Skeletal muscle tissue (tissue), 4 donors: ENCODE measurements around the gene KIAA0319L. TPM values are rescaled to one million over a fixed set of nuclear protein-coding genes. Genes with fewer than 3 reads are reported as not detected.

Experiments used
- H3K27ac ChIP-seq: one replicate; pipeline ENCODE4 v1.7.0; 2013; ENCODE audit warnings: mild to moderate bottlenecking, low read depth, low read length, inconsistent platforms
- H3K27me3 ChIP-seq, 3 donors: one replicate each; pipeline ENCODE4 v1.7.0; 2013; ENCODE audit warnings: low read length in 3 of 3; ENCODE audit not compliant: control insufficient read depth in 3 of 3, insufficient read depth in 3 of 3
- H3K36me3 ChIP-seq, 3 donors: one replicate each; pipeline ENCODE4 v1.7.0; 2013; ENCODE audit warnings: low read length in 3 of 3; ENCODE audit not compliant: control insufficient read depth in 3 of 3, insufficient read depth in 3 of 3
- H3K4me1 ChIP-seq, 3 donors: one replicate each; pipeline ENCODE4 v1.7.0; 2013; ENCODE audit warnings: low read length in 3 of 3, mild to moderate bottlenecking in 3 of 3; ENCODE audit not compliant: control insufficient read depth in 3 of 3, insufficient read depth in 3 of 3
- H3K4me3 ChIP-seq, 3 donors: one replicate each; pipeline ENCODE4 v1.7.0; 2013; ENCODE audit warnings: low read length in 3 of 3
- H3K9ac ChIP-seq, 3 donors: one replicate each; pipeline ENCODE4 v1.7.0; 2013; ENCODE audit warnings: low read length in 3 of 3, mild to moderate bottlenecking in 3 of 3, moderate library complexity in 2 of 3, low read depth in 1 of 3
- H3K9me3 ChIP-seq, 3 donors: one replicate each; pipeline ENCODE4 v1.7.0; 2013; ENCODE audit warnings: low read length in 3 of 3; ENCODE audit not compliant: control insufficient read depth in 3 of 3
- total RNA-seq: library from RNA; depleted of rRNA; stranded (reverse); fragments of >200 nt; gene quantifications from one replicate; pipeline ENCODE4 v1.2.3, GENCODE V29; 2014
- donor health status: Osteomylitis.

KIAA0319L gene
- total RNA-seq, 1 donor from 2014 or later: 18.3 TPM

DNA sequence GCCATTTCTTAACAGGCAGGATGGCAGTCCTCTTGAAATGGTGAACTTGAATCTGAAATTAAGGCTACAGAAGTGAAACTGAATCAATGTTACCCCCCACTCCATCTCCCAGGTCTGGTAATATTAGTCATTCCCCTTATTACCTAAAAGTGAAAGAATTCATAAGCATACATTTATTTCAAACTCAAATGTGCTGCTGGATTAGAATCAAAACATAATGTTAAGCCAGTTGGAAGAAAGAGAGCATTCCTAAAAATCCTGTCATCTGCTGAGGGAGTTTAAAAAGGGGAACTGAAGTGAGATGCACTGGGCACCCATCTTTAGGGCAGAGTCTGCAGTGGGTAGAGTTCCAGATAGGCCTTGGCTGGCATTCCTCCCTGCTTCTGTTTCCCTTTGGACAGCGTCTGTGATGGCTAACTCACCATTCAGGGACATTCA is 17.4 kb downstream of the KIAA0319L start:
- Histone ChIP-seq H3K27ac (peak overlapping the region; percentile 45), H3K9ac (no peak overlapping the region), H3K4me1 (peaks cover 26 to 42% (median 39%) of the 10 kb centered on the region in 3 donors), H3K36me3 (no peaks in the 10 kb centered on the region), H3K4me3 (no peak overlapping the region), H3K9me3 (no peaks in the 10 kb centered on the region), H3K27me3 (no peaks in the 10 kb centered on the region)

- Histone ChIP-seq H3K36me3 (no peaks in the 10 kb centered on the region), H3K27me3 (no peaks in the 10 kb centered on the region), H3K9me3 (no peaks in the 10 kb centered on the region), H3K4me3 (no peak overlapping the region), H3K4me1 (peaks cover 24 to 38% (median 38%) of the 10 kb centered on the region in 3 donors), H3K27ac (peak overlapping the region; percentile 45), H3K9ac (no peak overlapping the region)
Measured at GRCh38 chr1:35539073-35539823, 18.0 kb downstream of the KIAA0319L start.

DNA sequence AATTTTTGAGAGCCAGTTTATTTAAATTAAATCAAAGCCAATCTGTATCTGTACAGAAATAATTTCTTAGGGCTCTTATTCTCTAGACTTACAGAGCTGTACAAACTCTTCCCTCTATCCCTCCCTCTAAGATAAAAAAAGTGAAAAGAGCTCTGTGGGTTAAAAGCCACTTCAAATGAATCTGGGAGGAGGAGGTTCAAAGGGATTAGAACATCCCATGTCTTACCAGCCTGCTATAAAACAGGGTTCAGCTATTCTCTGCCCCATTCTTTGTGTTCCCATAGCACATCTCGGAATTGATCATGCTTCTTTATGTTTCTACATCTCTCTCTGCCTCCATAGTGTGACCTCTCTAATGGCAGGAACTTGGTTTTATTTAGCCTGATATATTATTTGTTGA is 19.4 kb downstream of the KIAA0319L start:
- no peaks in the 10 kb centered on the region for H3K36me3 ChIP-seq
- H3K27me3 ChIP-seq: no peaks in the 10 kb centered on the region
- no peak overlapping the region for H3K4me3 ChIP-seq
- H3K4me1 ChIP-seq: peaks cover 26 to 44% (median 38%) of the 10 kb centered on the region in 3 donors
- H3K9ac ChIP-seq: no peak overlapping the region
- H3K9me3 ChIP-seq: no peaks in the 10 kb centered on the region
- H3K27ac ChIP-seq: no peak overlapping the region

DNA sequence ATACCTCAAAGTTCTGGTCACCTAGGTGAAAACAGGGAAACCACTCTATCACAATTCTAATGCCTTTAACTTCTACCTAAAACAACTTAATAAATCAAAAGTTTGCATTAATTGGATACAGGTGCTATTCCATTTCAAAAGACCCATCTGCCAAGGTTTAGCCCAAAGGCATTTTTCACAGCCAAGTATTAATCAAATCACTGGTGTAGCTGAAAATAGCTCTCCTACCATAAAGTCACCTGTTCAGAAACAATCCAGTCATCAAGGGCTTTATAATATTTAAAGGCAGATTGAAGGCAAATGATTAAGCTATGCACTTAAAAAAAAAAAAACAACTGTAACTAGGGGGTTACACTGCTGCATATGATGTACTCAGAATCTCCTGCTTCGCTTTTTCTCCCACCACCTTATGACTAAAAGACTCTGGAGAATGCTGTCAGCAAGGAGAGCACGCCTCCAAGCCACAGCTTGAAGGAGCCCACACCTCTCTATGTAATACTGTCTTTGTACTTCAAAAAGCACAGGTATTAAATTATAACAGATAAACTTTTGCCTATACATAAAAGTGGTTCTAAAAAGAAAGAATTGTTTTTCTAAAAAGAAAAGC is 20.5 kb downstream of the KIAA0319L start:
- H3K4me1 ChIP-seq: peaks cover 29 to 46% (median 40%) of the 10 kb centered on the region in 3 donors
- no peaks in the 10 kb centered on the region for H3K9me3 ChIP-seq
- no peak overlapping the region for H3K4me3 ChIP-seq
- no peaks in the 10 kb centered on the region for H3K27me3 ChIP-seq
- no peak overlapping the region for H3K9ac ChIP-seq
- H3K36me3 ChIP-seq: peaks cover 0 to under 1% (median 0%) of the 10 kb centered on the region in 3 donors
- no peak overlapping the region for H3K27ac ChIP-seq

DNA sequence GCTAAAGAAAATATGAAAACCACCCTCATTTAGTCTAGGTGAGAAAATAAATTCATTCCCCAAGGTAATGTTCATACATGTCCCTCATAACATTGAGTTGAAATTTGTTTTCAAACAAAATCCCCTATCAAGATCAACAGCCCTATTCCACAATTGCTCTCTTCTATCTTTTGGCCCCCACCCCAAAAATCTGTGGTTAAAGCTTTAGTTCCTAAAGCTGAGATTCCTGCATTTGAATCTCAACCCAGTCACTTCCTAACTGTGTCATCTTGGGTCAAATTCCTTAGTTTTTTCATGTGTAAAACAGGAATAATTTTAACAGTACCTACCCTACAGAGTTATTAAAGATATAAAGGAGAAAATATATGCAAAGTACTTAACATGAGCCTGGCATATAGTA is 22.0 kb downstream of the KIAA0319L start:
- peaks cover 2 to 8% (median 7%) of the 10 kb centered on the region in 3 donors for H3K36me3 ChIP-seq
- no peak overlapping the region for H3K9ac ChIP-seq
- H3K27ac ChIP-seq: no peak overlapping the region
- peaks cover 34 to 44% (median 43%) of the 10 kb centered on the region in 3 donors for H3K4me1 ChIP-seq
- no peaks in the 10 kb centered on the region for H3K27me3 ChIP-seq
- no peaks in the 10 kb centered on the region for H3K9me3 ChIP-seq
- H3K4me3 ChIP-seq: no peak overlapping the region

- Histone ChIP-seq H3K4me3 (no peak overlapping the region), H3K36me3 (peaks cover 2 to 8% (median 7%) of the 10 kb centered on the region in 3 donors), H3K27ac (no peak overlapping the region), H3K4me1 (peaks cover 19 to 28% (median 27%) of the 10 kb centered on the region in 3 donors), H3K9ac (no peak overlapping the region), H3K9me3 (no peaks in the 10 kb centered on the region), H3K27me3 (no peaks in the 10 kb centered on the region)
Measured at GRCh38 chr1:35533586-35533985, 23.6 kb downstream of the KIAA0319L start.

DNA sequence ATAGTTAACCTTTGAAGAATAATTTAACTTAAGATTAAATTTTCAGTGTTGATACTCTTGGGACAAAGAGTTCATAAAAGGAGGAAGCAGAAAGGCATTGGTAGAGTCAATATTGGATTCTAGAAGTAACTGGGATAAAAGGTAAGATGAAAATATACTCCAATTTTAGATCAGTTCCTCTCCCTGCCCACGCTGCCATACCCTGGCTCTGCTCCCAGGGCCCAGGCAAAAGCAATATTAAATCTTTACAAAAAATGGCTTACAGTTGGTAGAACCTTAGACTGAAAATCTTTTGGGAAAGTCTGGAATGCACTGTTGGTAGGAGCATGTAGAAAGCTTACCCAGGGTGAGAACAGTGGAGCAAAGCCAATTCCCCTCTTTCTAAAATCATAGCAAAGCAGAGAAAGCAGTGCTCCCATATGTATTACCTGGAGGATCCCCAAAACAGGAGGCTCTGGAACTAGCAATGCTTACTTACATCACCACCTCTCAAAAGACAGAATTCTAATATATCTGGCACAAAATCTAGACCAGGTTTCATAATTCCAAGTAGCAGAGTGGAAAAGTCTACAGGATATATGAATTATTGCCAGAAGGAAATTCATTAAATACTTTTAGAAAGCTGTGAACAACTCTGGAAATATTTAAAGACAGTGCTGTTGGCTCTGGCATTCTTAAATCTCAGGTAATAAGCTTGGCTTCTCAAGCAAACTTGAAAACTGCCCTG is 24.5 kb downstream of the KIAA0319L start:
- no peaks in the 10 kb centered on the region for H3K9me3 ChIP-seq
- no peak overlapping the region for H3K4me3 ChIP-seq
- H3K27ac ChIP-seq: no peak overlapping the region
- H3K27me3 ChIP-seq: no peaks in the 10 kb centered on the region
- no peak overlapping the region for H3K9ac ChIP-seq
- H3K4me1 ChIP-seq: peaks cover 15 to 24% (median 19%) of the 10 kb centered on the region in 3 donors
- peaks cover 2 to 8% (median 7%) of the 10 kb centered on the region in 3 donors for H3K36me3 ChIP-seq

DNA sequence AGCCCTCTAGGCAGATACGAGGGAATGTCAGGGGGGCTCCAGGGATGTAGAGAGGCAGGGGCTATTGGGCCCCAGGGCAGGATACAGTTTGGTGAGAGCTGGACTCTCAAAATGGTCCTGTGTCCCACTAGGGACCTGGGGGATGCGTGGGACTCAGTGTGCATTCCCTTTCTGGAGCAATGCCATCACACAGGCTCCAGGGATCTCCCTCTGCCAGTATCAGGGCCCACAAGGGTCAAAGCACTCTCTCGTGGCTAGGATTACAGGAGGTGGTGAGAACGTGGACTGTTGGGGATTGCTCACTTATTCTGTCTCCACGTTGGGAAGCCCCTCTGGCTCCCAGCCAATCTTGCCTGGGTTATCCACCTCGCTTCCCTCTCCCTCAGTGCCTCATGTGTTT is 25.8 kb downstream of the KIAA0319L start:
- Histone ChIP-seq H3K27me3 (no peaks in the 10 kb centered on the region), H3K36me3 (peaks cover 2 to 8% (median 7%) of the 10 kb centered on the region in 3 donors), H3K27ac (no peak overlapping the region), H3K9ac (no peak overlapping the region), H3K9me3 (no peaks in the 10 kb centered on the region), H3K4me1 (peaks cover 12 to 18% (median 12%) of the 10 kb centered on the region in 3 donors), H3K4me3 (no peak overlapping the region)

GRCh38 chr1:35530946-35531345 is 26.3 kb downstream of the KIAA0319L start:
- no peaks in the 10 kb centered on the region for H3K9me3 ChIP-seq
- H3K27me3 ChIP-seq: no peaks in the 10 kb centered on the region
- no peak overlapping the region for H3K4me3 ChIP-seq
- H3K27ac ChIP-seq: no peak overlapping the region
- no peak overlapping the region for H3K9ac ChIP-seq
- H3K4me1 ChIP-seq: peaks cover 10 to 18% (median 12%) of the 10 kb centered on the region in 3 donors
- H3K36me3 ChIP-seq: peaks cover 2 to 8% (median 7%) of the 10 kb centered on the region in 3 donors
